PC-3 (cell line): Measurements from ENCODE around the gene THEMIS.

Source experiments
- CTCF ChIP-seq: fragments of 300-600 bp; sonication (generic); conservative IDR thresholded peaks from 2 replicates; pipeline ENCODE4 v1.5.1; 2017; ENCODE audit warnings: antibody characterized with exemption, low read depth, mild to moderate bottlenecking, low read length
- EZH2 ChIP-seq: fragments of 300-600 bp; sonication (generic); IDR thresholded peaks from one replicate; pipeline ENCODE4 v1.6.1; 2017; ENCODE audit warnings: antibody characterized with exemption, mild to moderate bottlenecking, low read length; ENCODE audit not compliant: unreplicated experiment
- EZH2phosphoT487 ChIP-seq: fragments of 300-600 bp; sonication (generic); IDR thresholded peaks from 2 replicates; pipeline ENCODE4 v1.6.1; 2018; ENCODE audit warnings: mild to moderate bottlenecking, antibody characterized with exemption, low read length, borderline replicate concordance

- TF ChIP-seq CTCF, result no peak
- no peak for TF ChIP-seq EZH2phosphoT487
- no peak for TF ChIP-seq EZH2
Measured at GRCh38 chr6:127824061-127824460, 76.8 kb downstream of the THEMIS start.
